Natural killer cell (primary cell): Measurements from ENCODE around the gene HIRIP3. TPM values are rescaled to one million over a fixed set of nuclear protein-coding genes. Genes with fewer than 3 reads are reported as not detected.

Source experiments
- ATAC-seq, 3 donors: fragments of 150-1000 bp in 2 of 3; fragments of 200-7000 bp in 1 of 3; cut with Tn5 transposase; 1 replicate in 1 of 3; 2 replicates in 2 of 3; pipeline ENCODE4 v1.10.0; 2021; ENCODE audit warnings: mild to moderate bottlenecking in 2 of 3, moderate library complexity in 2 of 3
- DNase-seq, 2 donors: peaks; one replicate each; pipeline versions ENCODE4 v3.0.0 to v3.0.0-alpha.2; 2013 to 2021; ENCODE audit warnings: mixed read lengths in 1 of 2
- H3K27ac ChIP-seq: one replicate; pipeline ENCODE4 v1.5.1; 2013; ENCODE audit warnings: mild to moderate bottlenecking, low read length
- H3K27me3 ChIP-seq: one replicate; pipeline ENCODE4 v1.6.1; 2013; ENCODE audit warnings: low read length; ENCODE audit not compliant: control insufficient read depth, insufficient read depth
- H3K36me3 ChIP-seq: one replicate; pipeline ENCODE4 v1.6.1; 2013; ENCODE audit warnings: low read length; ENCODE audit not compliant: control insufficient read depth, insufficient read depth
- H3K4me1 ChIP-seq: one replicate; pipeline ENCODE4 v1.6.1; 2013; ENCODE audit warnings: low read length; ENCODE audit not compliant: control insufficient read depth, insufficient read depth
- H3K4me3 ChIP-seq: one replicate; pipeline ENCODE4 v1.5.1; 2013; ENCODE audit warnings: low read length
- H3K9me3 ChIP-seq: one replicate; pipeline ENCODE4 v1.6.1; 2013; ENCODE audit warnings: low read length; ENCODE audit not compliant: control insufficient read depth, insufficient read depth
- H3K27ac Mint-ChIP-seq, 2 donors: one replicate each; pipeline ENCODE4 v1.8.0; 2022; ENCODE audit warnings: mild to moderate bottlenecking in 2 of 2, mixed read lengths in 2 of 2, moderate library complexity in 1 of 2
- H3K27me3 Mint-ChIP-seq, 2 donors: one replicate each; pipeline ENCODE4 v1.8.0; 2022; ENCODE audit warnings: low read depth in 2 of 2, mixed read lengths in 2 of 2
- H3K36me3 Mint-ChIP-seq: one replicate; pipeline ENCODE4 v1.8.0; 2022; ENCODE audit warnings: mixed read lengths
- H3K4me1 Mint-ChIP-seq, 2 donors: one replicate each; pipeline ENCODE4 v1.8.0; 2022; ENCODE audit warnings: mixed read lengths in 2 of 2
- H3K4me3 Mint-ChIP-seq: one replicate; pipeline ENCODE4 v1.8.0; 2022; ENCODE audit warnings: mild to moderate bottlenecking, moderate library complexity, mixed read lengths
- H3K9me3 Mint-ChIP-seq, 2 donors: one replicate each; pipeline ENCODE4 v1.8.0; 2022; ENCODE audit warnings: mixed read lengths in 2 of 2
- CTCF ChIP-seq: fragments of 200-600 bp; IDR thresholded peaks from one replicate; pipeline ENCODE4 v1.8.0; 2022; ENCODE audit warnings: antibody characterized with exemption
- whole genome bisulfite sequencing: methylation state at CpG from one replicate; pipeline ENCODE4 v1.1.7; 2013; ENCODE audit warnings: missing lambda C conversion rate; ENCODE audit not compliant: insufficient coverage; 5-methylcytosine and 5-hydroxymethylcytosine counted together
- intact Hi-C: fragments of 100-400 bp; cut with micrococcal nuclease; formaldehyde crosslinking; loops from one replicate; pipeline ENCODE4 v1.14.2; 2022
- total RNA-seq, 4 donors: library from RNA; stranded (reverse); fragments of 120-200 nt in 1 of 4; gene quantifications; one replicate each; pipeline versions ENCODE4 v1.2.3 to v1.2.4, GENCODE V29; 2013 to 2022

The HIRIP3 gene
- total RNA-seq, 3 donors from 2014 or later (not counting 1 experiment from before 2014, with no cell fraction given): 11.1 to 13.4 (median 12.7) TPM

GRCh38 chr16:30004424-30004776 lies 9.0 kb upstream of the HIRIP3 start:
- Mint-ChIP-seq H3K4me1 (peaks cover 0 to 25% of the 10 kb centered on the region in 2 donors), H3K27ac (no peak overlapping the region), H3K4me3 (no peak overlapping the region), H3K9me3 (no peaks in the 10 kb centered on the region), H3K27me3 (peaks cover 0 to 8% of the 10 kb centered on the region in 2 donors), H3K36me3 (no peaks in the 10 kb centered on the region)
- Histone ChIP-seq H3K27ac (no peak overlapping the region), H3K9me3 (no peaks in the 10 kb centered on the region), H3K4me1 (peaks cover 2% of the 10 kb centered on the region), H3K36me3 (peaks cover 17% of the 10 kb centered on the region), H3K4me3 (no peak overlapping the region), H3K27me3 (no peaks in the 10 kb centered on the region)
- 73% methylated on average over 19 of the region's 19 CpGs for whole genome bisulfite sequencing
- intact Hi-C loops: no loop called here
- no peak for ATAC-seq
- TF ChIP-seq CTCF: no peak
- no peak for DNase-seq

GRCh38 chr16:30003670-30004423 lies 8.4 kb upstream of the HIRIP3 start:
- H3K4me1 ChIP-seq: peaks cover 2% of the 10 kb centered on the region
- no peaks in the 10 kb centered on the region for H3K36me3 Mint-ChIP-seq
- DNase-seq (no peak), ATAC-seq (no peak)
- no peak overlapping the region for H3K27ac ChIP-seq
- peaks cover 0 to 26% of the 10 kb centered on the region in 2 donors for H3K4me1 Mint-ChIP-seq
- no peaks in the 10 kb centered on the region for H3K9me3 ChIP-seq
- no peaks in the 10 kb centered on the region for H3K27me3 ChIP-seq
- intact Hi-C loops: no loop called here
- H3K9me3 Mint-ChIP-seq: no peaks in the 10 kb centered on the region
- no peak for TF ChIP-seq CTCF
- no peak overlapping the region for H3K27ac Mint-ChIP-seq
- no peak overlapping the region for H3K4me3 ChIP-seq
- no peak overlapping the region for H3K4me3 Mint-ChIP-seq
- H3K27me3 Mint-ChIP-seq: peaks cover 0 to 3% of the 10 kb centered on the region in 2 donors
- 88% methylated on average over 15 of the region's 17 CpGs for WGBS
- peaks cover 19% of the 10 kb centered on the region for H3K36me3 ChIP-seq

GRCh38 chr16:30002614-30003346 lies 7.4 kb upstream of the HIRIP3 start:
- peaks cover 0 to 26% of the 10 kb centered on the region in 2 donors for H3K4me1 Mint-ChIP-seq
- WGBS: 92% methylated on average over 19 of the region's 19 CpGs
- no peak for DNase-seq

More at GRCh38 chr16:30002614-30003346, 7.4 kb upstream of the HIRIP3 start:
- Mint-ChIP-seq H3K9me3 (no peaks in the 10 kb centered on the region), H3K27me3 (no peaks in the 10 kb centered on the region), H3K36me3 (no peaks in the 10 kb centered on the region), H3K27ac (peak overlapping the region in 1 of 2 donors; percentile 54), H3K4me3 (no peak overlapping the region)
- Histone ChIP-seq H3K36me3 (peaks cover 19% of the 10 kb centered on the region), H3K27me3 (no peaks in the 10 kb centered on the region), H3K9me3 (no peaks in the 10 kb centered on the region), H3K4me3 (no peak overlapping the region), H3K27ac (no peak overlapping the region), H3K4me1 (peaks cover 2% of the 10 kb centered on the region)
- ATAC-seq: no peak
- no peak for TF ChIP-seq CTCF
- intact Hi-C loops: no loop called here
